Mesothelial cell of epicardium (in vitro differentiated cells): ENCODE data around the gene HBD. TPM values are rescaled to one million over a fixed set of nuclear protein-coding genes. Genes with fewer than 3 reads are reported as not detected.

Experiments
- DNase-seq, 2 experiments: peaks; one replicate each; pipeline ENCODE4 v3.0.0; 2021; ENCODE audit warnings: low spot score in 2 of 2; ENCODE audit not compliant: unreplicated experiment in 2 of 2
- H3K27ac Mint-ChIP-seq: 2 replicates; pipeline ENCODE4 v1.8.0; 2021; ENCODE audit warnings: mixed read lengths
- H3K27me3 Mint-ChIP-seq: 2 replicates; pipeline ENCODE4 v1.8.0; 2021; ENCODE audit warnings: low read depth, mixed read lengths
- H3K36me3 Mint-ChIP-seq: 2 replicates; pipeline ENCODE4 v1.8.0; 2021; ENCODE audit warnings: mixed read lengths
- H3K4me1 Mint-ChIP-seq: 2 replicates; pipeline ENCODE4 v1.8.0; 2021; ENCODE audit warnings: mixed read lengths
- H3K4me3 Mint-ChIP-seq: 2 replicates; pipeline ENCODE4 v1.8.0; 2021; ENCODE audit warnings: mild to moderate bottlenecking, moderate library complexity, mixed read lengths
- H3K9me3 Mint-ChIP-seq: 2 replicates; pipeline ENCODE4 v1.8.0; 2021; ENCODE audit warnings: mixed read lengths
- total RNA-seq: library from RNA; stranded (reverse); gene quantifications from 3 replicates; pipeline ENCODE4 v1.2.1, GENCODE V29; 2021
- TF ChIP-seq, protein P1 (sequence below): fragments of 200-600 bp; sonication (generic); IDR thresholded peaks from one replicate; pipeline ENCODE4 v1.5.0; 2021; ENCODE audit warnings: antibody characterized with exemption; ENCODE audit not compliant: unreplicated experiment

The HBD gene
- total RNA-seq, 1 donor from 2014 or later: 3.0 TPM

DNA sequence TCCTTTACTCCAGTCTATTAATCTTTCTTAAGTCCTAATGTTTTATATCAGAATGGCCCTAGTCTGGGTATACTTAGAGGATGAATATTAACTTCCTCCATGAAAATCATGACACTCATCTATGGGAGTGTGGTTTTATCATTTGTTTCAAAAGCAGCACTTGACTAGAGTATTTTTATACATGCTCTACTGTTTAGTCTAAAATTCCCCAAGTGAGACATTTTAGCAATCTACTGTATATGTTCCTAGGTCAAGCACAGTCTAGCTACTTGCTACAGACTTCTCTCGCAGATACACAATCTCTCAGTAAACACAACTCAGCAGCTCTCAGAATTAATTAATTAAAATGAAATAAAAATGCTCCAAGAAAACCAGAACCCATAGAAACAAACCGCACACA is 4.5 kb downstream of the HBD start:
- Mint-ChIP-seq H3K4me3 (no peak overlapping the region), H3K4me1 (peaks cover 9% of the 10 kb centered on the region), H3K27ac (no peak overlapping the region), H3K9me3 (no peaks in the 10 kb centered on the region), H3K36me3 (no peaks in the 10 kb centered on the region), H3K27me3 (no peaks in the 10 kb centered on the region)
- TF ChIP-seq, protein P1, sequence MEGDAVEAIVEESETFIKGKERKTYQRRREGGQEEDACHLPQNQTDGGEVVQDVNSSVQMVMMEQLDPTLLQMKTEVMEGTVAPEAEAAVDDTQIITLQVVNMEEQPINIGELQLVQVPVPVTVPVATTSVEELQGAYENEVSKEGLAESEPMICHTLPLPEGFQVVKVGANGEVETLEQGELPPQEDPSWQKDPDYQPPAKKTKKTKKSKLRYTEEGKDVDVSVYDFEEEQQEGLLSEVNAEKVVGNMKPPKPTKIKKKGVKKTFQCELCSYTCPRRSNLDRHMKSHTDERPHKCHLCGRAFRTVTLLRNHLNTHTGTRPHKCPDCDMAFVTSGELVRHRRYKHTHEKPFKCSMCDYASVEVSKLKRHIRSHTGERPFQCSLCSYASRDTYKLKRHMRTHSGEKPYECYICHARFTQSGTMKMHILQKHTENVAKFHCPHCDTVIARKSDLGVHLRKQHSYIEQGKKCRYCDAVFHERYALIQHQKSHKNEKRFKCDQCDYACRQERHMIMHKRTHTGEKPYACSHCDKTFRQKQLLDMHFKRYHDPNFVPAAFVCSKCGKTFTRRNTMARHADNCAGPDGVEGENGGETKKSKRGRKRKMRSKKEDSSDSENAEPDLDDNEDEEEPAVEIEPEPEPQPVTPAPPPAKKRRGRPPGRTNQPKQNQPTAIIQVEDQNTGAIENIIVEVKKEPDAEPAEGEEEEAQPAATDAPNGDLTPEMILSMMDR: no peak
- DNase-seq: no peak

DNA sequence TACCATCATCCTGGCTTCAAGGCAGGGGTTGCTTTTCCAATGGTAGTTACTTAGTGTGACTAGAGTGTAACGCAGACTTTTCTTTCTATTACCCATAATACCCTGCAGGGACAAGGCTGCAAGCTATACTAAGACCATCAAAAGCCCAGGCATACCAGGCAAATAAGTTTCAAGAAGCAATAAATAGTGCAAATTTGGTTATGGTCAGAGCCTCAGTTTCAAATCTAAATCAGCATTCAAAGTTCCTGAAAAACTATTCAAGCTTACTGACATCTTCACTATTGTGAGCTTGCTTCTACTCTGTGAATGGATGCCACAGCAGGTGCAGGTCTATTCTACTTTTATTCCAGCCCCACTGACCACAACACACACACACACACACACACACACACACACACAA is 4.9 kb downstream of the HBD start:
- Mint-ChIP-seq H3K36me3 (no peaks in the 10 kb centered on the region), H3K4me3 (no peak overlapping the region), H3K27me3 (no peaks in the 10 kb centered on the region), H3K27ac (no peak overlapping the region), H3K9me3 (no peaks in the 10 kb centered on the region), H3K4me1 (peaks cover 5% of the 10 kb centered on the region)
- DNase-seq: no peak
- TF ChIP-seq, protein P1: no peak

DNA sequence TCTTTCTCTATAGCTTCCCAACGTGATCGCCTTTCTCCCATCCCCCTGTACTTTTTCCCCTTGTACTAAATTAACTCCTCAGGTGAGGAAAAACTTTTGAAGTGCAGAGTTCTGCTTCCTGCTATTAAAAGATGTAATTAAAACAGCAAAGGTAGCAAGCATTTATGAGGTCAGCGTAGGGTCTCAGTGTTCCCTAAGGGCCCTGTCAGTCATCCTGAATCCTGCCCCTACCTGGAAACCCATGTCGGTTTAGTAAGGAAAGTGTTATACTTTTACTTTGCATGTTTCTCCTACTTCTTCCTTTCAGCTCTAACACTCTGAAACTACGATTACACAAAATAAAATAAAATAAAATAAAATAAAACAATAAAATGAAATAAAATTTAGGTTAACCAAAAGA is 6.2 kb downstream of the HBD start:
- H3K9me3 Mint-ChIP-seq: no peaks in the 10 kb centered on the region
- no peak overlapping the region for H3K4me3 Mint-ChIP-seq
- no peaks in the 10 kb centered on the region for H3K36me3 Mint-ChIP-seq
- TF ChIP-seq, protein P1: no peak
- H3K27me3 Mint-ChIP-seq: no peaks in the 10 kb centered on the region
- no peak for DNase-seq
- H3K4me1 Mint-ChIP-seq: peaks cover 3% of the 10 kb centered on the region
- H3K27ac Mint-ChIP-seq: no peak overlapping the region

DNA sequence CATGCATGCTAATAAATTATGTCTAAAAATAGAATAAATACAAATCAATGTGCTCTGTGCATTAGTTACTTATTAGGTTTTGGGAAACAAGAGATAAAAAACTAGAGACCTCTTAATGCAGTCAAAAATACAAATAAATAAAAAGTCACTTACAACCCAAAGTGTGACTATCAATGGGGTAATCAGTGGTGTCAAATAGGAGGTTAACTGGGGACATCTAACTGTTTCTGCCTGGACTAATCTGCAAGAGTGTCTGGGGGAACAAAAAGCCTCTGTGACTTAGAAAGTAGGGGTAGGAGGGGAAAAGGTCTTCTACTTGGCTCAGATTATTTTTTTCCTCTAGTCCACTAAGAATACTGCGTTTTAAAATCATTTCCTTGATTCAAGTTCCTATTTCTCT is 6.6 kb downstream of the HBD start:
- no peaks in the 10 kb centered on the region for H3K36me3 Mint-ChIP-seq
- H3K9me3 Mint-ChIP-seq: no peaks in the 10 kb centered on the region
- peaks cover 3% of the 10 kb centered on the region for H3K4me1 Mint-ChIP-seq
- no peak for DNase-seq
- H3K4me3 Mint-ChIP-seq: no peak overlapping the region
- H3K27me3 Mint-ChIP-seq: no peaks in the 10 kb centered on the region
- TF ChIP-seq, protein P1: no peak
- H3K27ac Mint-ChIP-seq: no peak overlapping the region

DNA sequence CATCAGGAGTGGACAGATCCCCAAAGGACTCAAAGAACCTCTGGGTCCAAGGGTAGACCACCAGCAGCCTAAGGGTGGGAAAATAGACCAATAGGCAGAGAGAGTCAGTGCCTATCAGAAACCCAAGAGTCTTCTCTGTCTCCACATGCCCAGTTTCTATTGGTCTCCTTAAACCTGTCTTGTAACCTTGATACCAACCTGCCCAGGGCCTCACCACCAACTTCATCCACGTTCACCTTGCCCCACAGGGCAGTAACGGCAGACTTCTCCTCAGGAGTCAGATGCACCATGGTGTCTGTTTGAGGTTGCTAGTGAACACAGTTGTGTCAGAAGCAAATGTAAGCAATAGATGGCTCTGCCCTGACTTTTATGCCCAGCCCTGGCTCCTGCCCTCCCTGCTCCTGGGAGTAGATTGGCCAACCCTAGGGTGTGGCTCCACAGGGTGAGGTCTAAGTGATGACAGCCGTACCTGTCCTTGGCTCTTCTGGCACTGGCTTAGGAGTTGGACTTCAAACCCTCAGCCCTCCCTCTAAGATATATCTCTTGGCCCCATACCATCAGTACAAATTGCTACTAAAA is 7.5 kb downstream of the HBD start, which contains the start of gene HBB:
Gene HBB (minus strand): TSS at position 340 of the 579 bp plus-strand sequence. CDS start 50 bp downstream, at position 290.
- H3K27ac Mint-ChIP-seq: no peak within 1 kb of the TSS
- no peak within 1 kb of the TSS for H3K4me3 Mint-ChIP-seq
- TF ChIP-seq, protein P1: no peak
- peaks cover 3% of the 10 kb centered on the region for H3K4me1 Mint-ChIP-seq
- DNase-seq: no peak
- H3K27me3 Mint-ChIP-seq: no peaks in the 10 kb centered on the region
- H3K9me3 Mint-ChIP-seq: peaks cover 4% of the 10 kb centered on the region
- no peaks in the 10 kb centered on the region for H3K36me3 Mint-ChIP-seq

DNA sequence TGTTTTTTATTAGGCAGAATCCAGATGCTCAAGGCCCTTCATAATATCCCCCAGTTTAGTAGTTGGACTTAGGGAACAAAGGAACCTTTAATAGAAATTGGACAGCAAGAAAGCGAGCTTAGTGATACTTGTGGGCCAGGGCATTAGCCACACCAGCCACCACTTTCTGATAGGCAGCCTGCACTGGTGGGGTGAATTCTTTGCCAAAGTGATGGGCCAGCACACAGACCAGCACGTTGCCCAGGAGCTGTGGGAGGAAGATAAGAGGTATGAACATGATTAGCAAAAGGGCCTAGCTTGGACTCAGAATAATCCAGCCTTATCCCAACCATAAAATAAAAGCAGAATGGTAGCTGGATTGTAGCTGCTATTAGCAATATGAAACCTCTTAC is 8.8 kb downstream of the HBD start:
- Mint-ChIP-seq H3K9me3 (peaks cover 9% of the 10 kb centered on the region), H3K36me3 (no peaks in the 10 kb centered on the region), H3K27me3 (no peaks in the 10 kb centered on the region), H3K4me1 (peaks cover 3% of the 10 kb centered on the region), H3K27ac (no peak overlapping the region), H3K4me3 (no peak overlapping the region)
- TF ChIP-seq, protein P1: no peak
- DNase-seq: no peak
